Neural progenitor cell (in vitro differentiated cells): ENCODE data around the gene GPR39.

ENCODE experiments used
- CTCF ChIP-seq: fragments of 200-600 bp; sonication (generic); IDR thresholded peaks from 2 replicates; pipeline ENCODE4 v1.5.1; 2017; ENCODE audit warnings: antibody characterized with exemption, mild to moderate bottlenecking
- EZH2 ChIP-seq: fragments of 200-600 bp; sonication (generic); IDR thresholded peaks from 2 replicates; pipeline ENCODE4 v1.6.1; 2017; ENCODE audit warnings: antibody characterized with exemption, mild to moderate bottlenecking, moderate library complexity
- EZH2phosphoT487 ChIP-seq: fragments of 200-600 bp; sonication (generic); IDR thresholded peaks from 2 replicates; pipeline ENCODE4 v1.6.1; 2017; ENCODE audit warnings: antibody characterized with exemption

- TF ChIP-seq CTCF (no peak), EZH2phosphoT487 (no peak), EZH2 (no peak)
These were observed 79.3 kb downstream of the GPR39 start for GRCh38 chr2:132495881-132496280.
